Stimulated activated CD8-positive, alpha-beta memory T cell treated with anti-CD3 and anti-CD28 coated beads, Interleukin-15, amount 100 ng/mL, for 24 hours (primary cell): Measurements from ENCODE around the gene NPY4R.
"Not testable (repeated sequence)": the region's sequence is repeated elsewhere in the genome, so short reads cannot be mapped to it uniquely, and the experiment has no call there.

ENCODE experiments used
- DNase-seq: peaks from one replicate; pipeline ENCODE4 v3.0.0-alpha.2; 2020; ENCODE audit warnings: low read depth

The NPY4R gene

DNA sequence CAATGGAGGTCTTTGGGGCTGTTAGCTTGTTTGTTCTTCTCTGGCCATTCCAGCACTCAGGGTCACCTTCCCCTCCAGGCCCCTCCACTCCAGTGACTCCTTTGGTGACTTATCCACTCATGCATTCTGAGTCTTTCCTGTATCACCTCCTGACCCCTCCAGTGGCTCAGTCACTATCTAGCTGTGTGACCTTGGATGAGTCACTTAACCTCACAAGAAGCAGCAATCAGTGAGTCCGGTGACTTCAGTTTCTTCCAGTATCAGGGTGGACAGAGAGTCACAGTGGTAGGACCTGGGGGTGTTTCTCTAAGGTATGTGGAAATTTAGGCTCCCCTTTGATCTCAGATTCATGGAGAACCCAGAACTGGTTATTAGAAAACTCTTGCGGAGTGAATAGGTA is 9.8 kb downstream of the NPY4R start:
- not testable (repeated sequence) for DNase-seq

GRCh38 chr10:46451365-46451764 is 14.4 kb downstream of the NPY4R start:
- not testable (repeated sequence) for DNase-seq

GRCh38 chr10:46450829-46451228 is 14.9 kb downstream of the NPY4R start:
- DNase-seq = not testable (repeated sequence)

- not testable (repeated sequence) for DNase-seq
Measured at GRCh38 chr10:46447439-46447838, 18.3 kb downstream of the NPY4R start.

DNA sequence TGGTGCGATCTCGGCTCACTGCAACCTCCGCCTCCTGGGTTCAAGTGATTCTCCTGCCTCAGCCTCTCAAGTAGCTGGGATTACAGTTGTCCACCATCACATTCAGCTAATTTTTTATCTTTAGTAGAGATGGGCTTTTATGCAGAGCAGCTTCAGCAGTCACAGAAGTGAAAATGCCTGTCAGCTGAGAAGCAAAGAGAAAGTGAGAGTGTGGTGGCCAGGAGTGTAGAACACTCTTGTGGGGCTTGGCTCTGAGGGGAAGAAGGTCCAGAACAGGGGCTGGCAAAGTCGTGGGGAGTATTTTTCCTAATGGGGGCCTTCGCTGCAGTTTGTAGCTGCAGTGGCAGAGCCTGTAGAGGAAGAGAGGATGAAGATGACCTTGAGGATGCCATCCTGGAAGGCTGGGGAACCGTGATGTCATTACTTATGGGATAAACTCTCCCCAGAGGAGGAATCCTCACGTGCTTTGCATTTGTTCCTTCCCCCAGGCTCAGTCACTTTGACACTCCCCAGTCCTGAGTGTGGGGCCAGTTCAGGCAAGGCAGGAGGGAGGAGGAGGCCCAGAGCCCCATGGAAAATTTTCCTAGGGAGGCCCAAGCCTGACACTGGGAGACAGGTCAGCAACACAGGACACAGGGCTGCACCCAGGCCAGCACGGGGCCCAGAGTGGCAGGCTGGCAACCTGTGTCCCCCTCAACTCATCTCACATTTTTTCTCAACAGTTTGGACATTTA is 20.2 kb downstream of the NPY4R start:
- not testable (repeated sequence) for DNase-seq

- DNase-seq = not testable (repeated sequence)
Measured at GRCh38 chr10:46443422-46443821, 22.3 kb downstream of the NPY4R start.

DNA sequence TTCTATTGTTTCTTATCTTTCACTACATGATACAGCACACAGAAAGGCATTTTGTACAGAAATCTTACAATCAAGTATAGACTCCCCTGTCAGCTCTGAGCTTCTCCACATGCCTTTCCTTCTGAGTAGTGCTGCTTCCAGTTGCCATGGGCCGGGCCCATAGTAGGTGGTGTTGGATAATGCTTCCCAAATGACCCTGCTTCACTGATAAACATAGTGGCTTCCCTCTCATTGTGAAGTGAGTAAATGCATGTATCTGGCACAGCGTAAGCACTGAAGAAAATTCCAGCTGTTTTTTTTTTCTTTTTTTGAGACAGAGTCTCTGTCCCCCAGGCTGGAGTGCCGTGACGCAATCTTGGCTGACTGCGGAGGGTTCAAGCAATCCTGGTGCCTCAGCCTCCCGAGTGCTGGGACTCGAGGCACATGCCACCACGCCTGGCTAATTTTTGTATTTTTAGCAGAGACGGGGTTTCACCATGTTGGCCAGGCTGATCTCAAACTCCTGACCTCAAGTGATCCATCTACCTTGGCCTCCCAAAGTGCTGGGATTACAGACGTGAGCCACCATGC is 23.0 kb downstream of the NPY4R start:
- not testable (repeated sequence) for DNase-seq

DNA sequence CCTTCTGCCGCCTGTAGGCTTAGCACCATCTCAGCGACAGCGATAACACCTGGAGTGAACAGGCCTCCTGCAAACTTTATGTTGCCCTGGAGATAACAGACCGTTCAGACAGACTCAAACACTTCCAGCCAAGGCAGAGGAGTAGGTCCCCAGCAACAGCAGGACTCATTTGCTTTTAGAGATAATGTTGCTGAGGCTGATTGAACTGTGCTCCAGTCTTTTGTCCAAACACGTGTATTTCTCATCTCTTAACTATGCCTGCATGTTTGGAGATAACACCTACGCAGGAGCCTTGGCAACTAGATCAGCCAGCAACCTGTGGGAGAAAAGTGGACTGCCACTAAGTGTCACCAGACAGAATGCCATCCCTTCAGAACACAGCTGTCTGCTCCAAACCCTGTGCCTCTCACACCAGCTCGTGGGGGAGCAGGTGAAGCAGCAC is 23.9 kb downstream of the NPY4R start:
- not testable (repeated sequence) for DNase-seq

DNA sequence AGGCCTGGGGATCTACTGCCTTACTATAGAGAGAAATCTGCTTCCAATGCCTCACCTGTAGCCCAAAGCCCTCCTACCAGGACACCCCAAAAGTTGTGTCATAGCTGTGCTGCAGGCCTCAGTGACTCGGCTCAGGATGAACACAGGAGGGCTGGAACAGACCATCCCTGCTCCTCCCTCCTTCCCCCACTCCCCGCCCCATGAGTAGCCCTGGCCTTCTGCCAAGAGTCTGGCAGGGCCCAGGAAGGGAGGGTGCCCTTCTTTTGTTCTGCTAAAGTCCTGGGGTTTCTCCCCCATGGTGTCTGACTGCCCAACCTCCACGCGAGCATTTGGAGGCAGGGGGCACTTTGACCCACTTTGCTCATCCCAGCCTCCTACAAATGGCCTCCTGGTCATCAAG is 24.8 kb downstream of the NPY4R start:
- DNase-seq = not testable (repeated sequence)

- DNase-seq = not testable (repeated sequence)
Measured at GRCh38 chr10:46423550-46423949, 42.2 kb downstream of the NPY4R start.

DNA sequence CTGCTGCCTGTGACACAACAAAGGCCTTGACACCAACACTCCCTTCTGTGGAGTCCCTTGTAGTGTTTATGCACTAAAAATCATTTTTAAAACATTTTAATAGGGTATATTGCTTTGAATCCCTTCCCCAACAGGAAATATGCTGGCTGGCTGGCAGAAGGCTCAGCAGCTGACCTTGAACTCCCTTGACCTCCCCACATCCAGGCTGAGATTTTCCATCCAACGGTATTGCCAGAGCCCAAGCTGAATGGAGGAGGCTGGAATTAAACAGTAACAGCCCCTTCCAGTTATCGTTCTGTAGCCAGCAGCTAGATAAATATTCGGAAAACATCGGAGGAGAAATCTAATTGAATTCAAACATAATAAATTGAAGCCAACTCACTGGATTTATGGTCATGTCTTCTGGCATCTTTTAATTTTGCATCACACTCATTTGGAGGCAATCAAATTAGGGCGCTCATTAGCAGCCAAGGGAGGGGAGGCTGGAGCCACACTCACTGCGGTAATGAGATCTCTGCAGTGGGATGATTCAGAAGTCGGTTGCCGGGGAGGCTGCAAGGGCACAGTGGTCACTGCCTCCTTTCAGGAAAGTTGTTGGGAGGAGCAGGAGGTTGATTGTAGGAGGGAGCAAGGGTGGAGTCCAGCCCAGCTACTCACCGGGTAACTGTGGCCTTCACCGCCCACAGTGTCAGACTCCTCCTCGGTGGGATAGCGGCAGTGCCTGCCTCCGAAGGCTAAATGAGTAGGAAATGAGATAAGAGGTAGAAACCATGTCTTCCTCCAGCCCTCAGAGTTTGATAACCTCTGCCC is 46.0 kb downstream of the NPY4R start:
- DNase-seq = not testable (repeated sequence)

GRCh38 chr10:46418283-46418682 is 47.5 kb downstream of the NPY4R start:
- not testable (repeated sequence) for DNase-seq

GRCh38 chr10:46415291-46415690 is 50.5 kb downstream of the NPY4R start:
- not testable (repeated sequence) for DNase-seq

- DNase-seq = not testable (repeated sequence)
Measured at GRCh38 chr10:46412665-46413064, 53.1 kb downstream of the NPY4R start.

DNA sequence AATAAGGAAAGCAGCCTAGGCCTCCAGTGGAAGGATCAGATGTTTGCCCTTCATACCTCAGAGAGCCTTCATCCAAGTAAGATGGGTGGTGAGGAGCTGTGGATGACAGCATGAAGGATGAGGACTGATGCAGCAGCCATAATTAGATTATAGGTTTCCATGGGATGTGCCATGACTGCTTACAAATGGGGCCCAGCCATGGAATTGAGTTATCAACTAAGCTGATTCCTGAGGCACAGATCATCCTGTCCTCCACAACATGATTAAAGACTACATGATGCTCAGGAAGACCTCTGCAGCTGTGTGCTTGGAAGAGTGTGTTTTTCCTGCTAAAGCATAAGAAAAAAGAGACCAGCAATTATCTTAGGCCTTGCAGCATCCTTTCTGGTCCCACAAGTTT is 54.6 kb downstream of the NPY4R start:
- not testable (repeated sequence) for DNase-seq
